MCF 10A (cell line): ENCODE measurements around the gene TEAD1. TPM values are rescaled to one million over a fixed set of nuclear protein-coding genes. Genes with fewer than 3 reads are reported as not detected.

ENCODE experiments used
- BruUV-seq: library from RNA; stranded (reverse); fragments of 400-500 nt; replicated peaks from 2 replicates; lab custom pipeline; 2021; lab: Mats Ljungman, UMichigan
- CTCF ChIA-PET: fragments of 300-600 bp; sonication (Branson Sonifier 250); formaldehyde crosslinking; extraction: SDS; loops from one replicate; lab custom pipeline; 2021; ENCODE audit warnings: antibody characterized with exemption, inconsistent platforms; lab: Yijun Ruan, JAX
- POLR2A ChIA-PET: fragments of 300-600, 350-650 bp; sonication (Branson Sonifier 250); formaldehyde crosslinking; extraction: SDS; loops from one replicate; lab custom pipeline; 2020; ENCODE audit warnings: antibody characterized with exemption, inconsistent platforms; lab: Yijun Ruan, JAX
- DNase-seq: peaks from one replicate; pipeline ENCODE4 v3.0.0-alpha.2; 2018; ENCODE audit not compliant: unreplicated experiment
- H3K27ac Mint-ChIP-seq: one replicate; pipeline ENCODE4 v1.8.0; 2022; ENCODE audit warnings: mild to moderate bottlenecking, low read depth, mixed read lengths; ENCODE audit not compliant: unreplicated experiment
- H3K27me3 Mint-ChIP-seq: one replicate; pipeline ENCODE4 v1.8.0; 2022; ENCODE audit warnings: mixed read lengths; ENCODE audit not compliant: insufficient read depth, unreplicated experiment
- H3K36me3 Mint-ChIP-seq: one replicate; pipeline ENCODE4 v1.8.0; 2022; ENCODE audit warnings: mild to moderate bottlenecking, moderate library complexity, mixed read lengths; ENCODE audit not compliant: insufficient read depth, unreplicated experiment
- H3K4me1 Mint-ChIP-seq: one replicate; pipeline ENCODE4 v1.8.0; 2022; ENCODE audit warnings: mixed read lengths; ENCODE audit not compliant: insufficient read depth, unreplicated experiment
- H3K4me3 Mint-ChIP-seq: one replicate; pipeline ENCODE4 v1.8.0; 2022; ENCODE audit warnings: mild to moderate bottlenecking, moderate library complexity, mixed read lengths; ENCODE audit not compliant: unreplicated experiment
- H3K9me3 Mint-ChIP-seq: one replicate; pipeline ENCODE4 v1.8.0; 2022; ENCODE audit warnings: mixed read lengths; ENCODE audit not compliant: unreplicated experiment
- intact Hi-C: fragments of 100-400 bp; cut with micrococcal nuclease; formaldehyde crosslinking; loops from 2 replicates; pipeline ENCODE4 v1.14.1; 2022
- total RNA-seq: library from RNA; stranded (reverse); gene quantifications from 2 replicates; pipeline ENCODE4 v1.2.3, GENCODE V29; 2022
- TF ChIP-seq, protein P1 (sequence below): fragments of 200-600 bp; IDR thresholded peaks from one replicate; pipeline ENCODE4 v1.8.0; 2022; ENCODE audit warnings: antibody characterized with exemption, mild to moderate bottlenecking; ENCODE audit not compliant: unreplicated experiment

Gene TEAD1
- total RNA-seq, 1 experiment from 2014 or later, result 123 TPM

DNA sequence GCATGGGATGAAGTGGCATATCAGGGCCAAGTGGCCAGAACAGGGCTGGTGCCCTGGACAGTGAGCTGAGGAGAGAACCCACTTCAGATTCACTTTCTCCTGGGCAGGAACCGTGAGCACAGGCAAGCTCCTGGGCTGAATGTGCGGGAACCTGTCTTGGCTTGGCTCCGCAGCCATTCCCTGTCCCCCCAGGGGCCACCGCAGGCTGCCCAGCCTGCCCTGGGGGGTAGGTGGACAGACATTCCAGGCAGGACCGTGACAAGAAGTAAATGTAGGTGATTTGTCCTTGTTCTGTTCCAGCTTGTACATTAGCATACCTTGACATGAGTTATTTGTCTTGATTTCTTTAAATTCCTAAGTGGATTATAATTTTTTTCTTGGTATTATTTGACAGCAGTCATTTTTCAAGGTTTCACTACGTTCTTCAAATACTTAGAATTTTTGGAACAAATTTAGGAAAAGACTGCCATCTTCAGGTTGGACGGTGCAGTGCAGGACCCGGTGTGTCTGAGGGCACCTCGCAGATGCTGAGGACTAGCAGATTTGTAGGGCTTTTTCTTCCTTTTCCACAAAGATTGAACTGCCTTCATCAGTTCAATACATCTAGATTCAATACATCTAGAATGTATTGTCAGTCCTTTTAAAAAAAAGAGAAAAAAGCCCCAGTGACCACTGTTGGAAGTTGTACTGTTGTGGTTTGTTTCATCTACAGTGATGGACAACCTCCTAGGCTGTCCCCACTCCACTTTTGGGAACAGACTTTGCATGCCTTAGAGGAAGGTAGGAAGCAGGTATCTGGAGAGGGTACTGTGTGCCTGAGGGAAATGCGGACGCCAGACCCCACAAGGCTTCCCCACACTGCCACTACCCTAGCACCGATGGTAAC lies 219.8 kb downstream of the TEAD1 start:
- intact Hi-C loops, result loop anchor here (1.0 kb wide), 3 partner anchors 482 to 606 kb away; no protein-coding TSS in a partner anchor
- H3K27ac Mint-ChIP-seq, result peak overlapping the region; percentile 85
- CTCF ChIA-PET, result interaction anchor here (0.8 to 3.3 kb wide), 16 partner anchors 9 to 605 kb away, joined by 3 to 24 read pairs (median 4); no protein-coding TSS in a partner anchor
- POLR2A ChIA-PET, result interaction anchor here (0.5 kb wide), 1 partner anchor 462 kb away, joined by 3 read pairs; no protein-coding TSS in a partner anchor
- no peaks in the 10 kb centered on the region for H3K9me3 Mint-ChIP-seq
- H3K4me3 Mint-ChIP-seq, result no peak overlapping the region
- peaks cover 63% of the 10 kb centered on the region for H3K36me3 Mint-ChIP-seq
- H3K27me3 Mint-ChIP-seq, result no peaks in the 10 kb centered on the region
- no TSS peak for BruUV-seq
- DNase-seq, result peak; percentile 55
- peaks cover 12% of the 10 kb centered on the region for H3K4me1 Mint-ChIP-seq
- TF ChIP-seq, protein P1, sequence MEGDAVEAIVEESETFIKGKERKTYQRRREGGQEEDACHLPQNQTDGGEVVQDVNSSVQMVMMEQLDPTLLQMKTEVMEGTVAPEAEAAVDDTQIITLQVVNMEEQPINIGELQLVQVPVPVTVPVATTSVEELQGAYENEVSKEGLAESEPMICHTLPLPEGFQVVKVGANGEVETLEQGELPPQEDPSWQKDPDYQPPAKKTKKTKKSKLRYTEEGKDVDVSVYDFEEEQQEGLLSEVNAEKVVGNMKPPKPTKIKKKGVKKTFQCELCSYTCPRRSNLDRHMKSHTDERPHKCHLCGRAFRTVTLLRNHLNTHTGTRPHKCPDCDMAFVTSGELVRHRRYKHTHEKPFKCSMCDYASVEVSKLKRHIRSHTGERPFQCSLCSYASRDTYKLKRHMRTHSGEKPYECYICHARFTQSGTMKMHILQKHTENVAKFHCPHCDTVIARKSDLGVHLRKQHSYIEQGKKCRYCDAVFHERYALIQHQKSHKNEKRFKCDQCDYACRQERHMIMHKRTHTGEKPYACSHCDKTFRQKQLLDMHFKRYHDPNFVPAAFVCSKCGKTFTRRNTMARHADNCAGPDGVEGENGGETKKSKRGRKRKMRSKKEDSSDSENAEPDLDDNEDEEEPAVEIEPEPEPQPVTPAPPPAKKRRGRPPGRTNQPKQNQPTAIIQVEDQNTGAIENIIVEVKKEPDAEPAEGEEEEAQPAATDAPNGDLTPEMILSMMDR, result peak; percentile 73

DNA sequence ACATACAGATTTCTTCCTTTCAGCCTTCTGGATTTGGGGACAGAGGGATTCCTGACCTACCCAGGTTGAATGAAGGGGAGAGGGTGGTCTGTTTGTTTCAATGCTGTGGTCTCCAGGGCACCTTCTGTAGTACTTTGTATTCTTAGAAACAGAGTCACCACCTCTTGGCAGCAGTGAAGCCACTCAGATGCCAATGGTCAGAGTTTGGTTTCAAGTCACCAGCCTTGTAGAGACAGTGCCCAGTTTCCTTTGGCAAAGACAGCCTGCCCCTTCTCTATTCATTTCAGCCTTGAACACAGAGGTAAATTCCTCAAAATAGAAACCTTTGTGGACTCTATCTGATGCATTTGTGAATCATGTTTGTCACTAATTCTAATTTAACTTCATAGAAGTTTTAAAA lies 223.2 kb downstream of the TEAD1 start:
- Mint-ChIP-seq H3K4me3 (no peak overlapping the region), H3K36me3 (peaks cover 70% of the 10 kb centered on the region), H3K9me3 (no peaks in the 10 kb centered on the region), H3K27me3 (no peaks in the 10 kb centered on the region), H3K27ac (no peak overlapping the region), H3K4me1 (peaks cover 30% of the 10 kb centered on the region)
- POLR2A ChIA-PET, result no interaction called here
- CTCF ChIA-PET, result interaction anchor here (4.7 kb wide), 1 partner anchor 566 kb away, joined by 28 read pairs; no protein-coding TSS in a partner anchor
- no peak for DNase-seq
- no TSS peak for BruUV-seq
- intact Hi-C loops, result no loop called here
- TF ChIP-seq, protein P1, result no peak

GRCh38 chr11:12897867-12898266 lies 223.6 kb downstream of the TEAD1 start:
- intact Hi-C loops, result no loop called here
- no peak for DNase-seq
- CTCF ChIA-PET, result interaction anchor here (0.6 to 4.7 kb wide), 4 partner anchors 286 to 1289 kb away, joined by 3 to 28 read pairs (median 4); no protein-coding TSS in a partner anchor

More at GRCh38 chr11:12897867-12898266, 223.6 kb downstream of the TEAD1 start:
- H3K9me3 Mint-ChIP-seq, result no peaks in the 10 kb centered on the region
- no peak overlapping the region for H3K4me3 Mint-ChIP-seq
- H3K4me1 Mint-ChIP-seq, result peaks cover 30% of the 10 kb centered on the region
- TF ChIP-seq, protein P1, result no peak
- no TSS peak for BruUV-seq
- H3K36me3 Mint-ChIP-seq, result peaks cover 73% of the 10 kb centered on the region
- no peak overlapping the region for H3K27ac Mint-ChIP-seq
- POLR2A ChIA-PET, result interaction anchor here (0.5 to 0.6 kb wide), 2 partner anchors 31 to 123 kb away, joined by 3 to 4 read pairs; no protein-coding TSS in a partner anchor
- H3K27me3 Mint-ChIP-seq, result no peaks in the 10 kb centered on the region
